K562 (cell line): ENCODE results near the gene OXNAD1. TPM values are rescaled to one million over a fixed set of nuclear protein-coding genes. Genes with fewer than 3 reads are reported as not detected.

ENCODE experiments used
- polyA plus RNA-seq, 8 experiments: library from polyadenylated mRNA; depleted of rRNA in 4 of 8; stranded (reverse) in 5 of 8; unstranded in 3 of 8; fragments of >200 nt; fragmentation: Nextera tagmentation in 2 of 8; fragmentation: Illumina TruSeq in 1 of 8; extraction: Ambion mirVana in 2 of 8; extraction: Trizol in 1 of 8; gene quantifications; 2 replicates each; pipeline versions ENCODE4 v1.2.1 to v1.2.3, GENCODE V29; 2011 to 2014; ENCODE audit warnings: inconsistent platforms in 1 of 8, missing spikeins in 1 of 8
- total RNA-seq, 7 experiments: library from RNA; depleted of rRNA in 6 of 7; stranded (reverse); fragments of >200 nt in 6 of 7; fragmentation: Illumina TruSeq in 2 of 7; extraction: Trizol in 2 of 7; gene quantifications; 2 replicates each; pipeline versions ENCODE4 v1.2.1 to v1.2.3, GENCODE V29; 2011 to 2021; ENCODE audit warnings: low replicate concordance in 1 of 7

OXNAD1 gene
- total and polyA plus RNA-seq, 9 of the 15 experiments (the other 6 are each of a cell fraction or from before 2014, with no cell fraction given): 12.8 to 44.4 (median 41.1) TPM

Other genes starting within 250 kb of the OXNAD1 start
- not detected in 2 replicates for gene GALNT15, start 90.5 kb upstream of the OXNAD1 start, total RNA-seq (2014; rRNA removed)
- gene GALNT15, start 90.5 kb upstream of the OXNAD1 start, total RNA-seq (2014; rRNA removed; fragmentation: Illumina TruSeq; extraction: Trizol): not detected in 2 replicates
- not detected in 2 replicates for gene GALNT15, start 90.5 kb upstream of the OXNAD1 start, total RNA-seq (2015; rRNA removed; fragmentation: Illumina TruSeq; extraction: Trizol)
- not detected in 2 replicates for gene GALNT15, start 90.5 kb upstream of the OXNAD1 start, total RNA-seq (2021)
- gene GALNT15, start 90.5 kb upstream of the OXNAD1 start, polyA plus RNA-seq (2011; rRNA removed): not detected in 2 replicates
- gene GALNT15, start 90.5 kb upstream of the OXNAD1 start, polyA plus RNA-seq (2014; fragmentation: Illumina TruSeq; extraction: Trizol): not detected in 2 replicates
- gene GALNT15, start 90.5 kb upstream of the OXNAD1 start, polyA plus RNA-seq (2014; fragmentation: Nextera tagmentation; extraction: Ambion mirVana): not detected
- gene GALNT15, start 90.5 kb upstream of the OXNAD1 start, polyA plus RNA-seq (2014; rRNA removed): not detected in 2 replicates
- gene DPH3, start 269 bp upstream of the OXNAD1 start, total RNA-seq (2014; rRNA removed): 15.9 and 16.0 TPM in 2 replicates
- gene DPH3, start 269 bp upstream of the OXNAD1 start, total RNA-seq (2014; rRNA removed; fragmentation: Illumina TruSeq; extraction: Trizol): 32.8 and 34.2 TPM in 2 replicates
- 26.9 and 30.3 TPM in 2 replicates for gene DPH3, start 269 bp upstream of the OXNAD1 start, total RNA-seq (2015; rRNA removed; fragmentation: Illumina TruSeq; extraction: Trizol)
- gene DPH3, start 269 bp upstream of the OXNAD1 start, total RNA-seq (2021): 44.0 and 46.0 TPM in 2 replicates
- 48.3 and 62.7 TPM in 2 replicates for gene DPH3, start 269 bp upstream of the OXNAD1 start, polyA plus RNA-seq (2011; rRNA removed)
- 36.6 and 38.7 TPM in 2 replicates for gene DPH3, start 269 bp upstream of the OXNAD1 start, polyA plus RNA-seq (2014; fragmentation: Illumina TruSeq; extraction: Trizol)
- 100 to 1,000 TPM; 131 TPM for gene DPH3, start 269 bp upstream of the OXNAD1 start, polyA plus RNA-seq (2014; fragmentation: Nextera tagmentation; extraction: Ambion mirVana)
- gene DPH3, start 269 bp upstream of the OXNAD1 start, polyA plus RNA-seq (2014; rRNA removed): 27.2 and 28.3 TPM in 2 replicates
- not detected in 2 replicates for gene RFTN1, start 248.5 kb downstream of the OXNAD1 start, total RNA-seq (2014; rRNA removed)
- not detected in 2 replicates for gene RFTN1, start 248.5 kb downstream of the OXNAD1 start, total RNA-seq (2014; rRNA removed; fragmentation: Illumina TruSeq; extraction: Trizol)
- not detected in 2 replicates for gene RFTN1, start 248.5 kb downstream of the OXNAD1 start, total RNA-seq (2015; rRNA removed; fragmentation: Illumina TruSeq; extraction: Trizol)
- 0.29 and 0.51 TPM in 2 replicates for gene RFTN1, start 248.5 kb downstream of the OXNAD1 start, total RNA-seq (2021)
- not detected in 2 replicates for gene RFTN1, start 248.5 kb downstream of the OXNAD1 start, polyA plus RNA-seq (2011; rRNA removed)
- not detected in 2 replicates for gene RFTN1, start 248.5 kb downstream of the OXNAD1 start, polyA plus RNA-seq (2014; fragmentation: Illumina TruSeq; extraction: Trizol)
- under 1 TPM in 1 of 2 experiments, not detected in 1; 0.08 TPM for gene RFTN1, start 248.5 kb downstream of the OXNAD1 start, polyA plus RNA-seq (2014; fragmentation: Nextera tagmentation; extraction: Ambion mirVana)
- gene RFTN1, start 248.5 kb downstream of the OXNAD1 start, polyA plus RNA-seq (2014; rRNA removed): 0.11 TPM in 1 of 2 replicates, not detected in the other